GM23338 (cell line): Measurements from ENCODE around the gene DNAJC8. TPM values are rescaled to one million over a fixed set of nuclear protein-coding genes. Genes with fewer than 3 reads are reported as not detected.

Experiments
- ATAC-seq: fragments of 200-7000 bp; cut with Tn5 transposase; 3 replicates; pipeline ENCODE4 v1.9.1; 2020
- DNase-seq: peaks from one replicate; pipeline ENCODE4 v3.0.0-alpha.2; 2015; ENCODE audit warnings: low spot score
- H2AFZ ChIP-seq: fragments of 200-600 bp; sonication (generic); 2 replicates; pipeline ENCODE4 v1.8.0; 2016; ENCODE audit warnings: antibody characterized with exemption, mild to moderate bottlenecking, moderate library complexity
- H3F3A ChIP-seq: fragments of 200-600 bp; sonication (generic); replicated peaks from 2 replicates; pipeline ENCODE4 v1.8.0; 2017; ENCODE audit warnings: antibody characterized with exemption, mixed run types, low read depth
- H3K27ac ChIP-seq: fragments of 200-600 bp; sonication (generic); 2 replicates; pipeline ENCODE4 v1.6.1; 2016; ENCODE audit warnings: low read depth
- H3K27me3 ChIP-seq: fragments of 200-600 bp; sonication (generic); 2 replicates; pipeline ENCODE4 v1.8.0; 2016; ENCODE audit warnings: mild to moderate bottlenecking, mixed run types, moderate library complexity; ENCODE audit not compliant: insufficient read depth
- H3K36me3 ChIP-seq: fragments of 200-600 bp; sonication (generic); 2 replicates; pipeline ENCODE4 v1.8.0; 2016; ENCODE audit warnings: mild to moderate bottlenecking; ENCODE audit not compliant: insufficient read depth
- H3K4me1 ChIP-seq: fragments of 200-600 bp; sonication (generic); 2 replicates; pipeline ENCODE4 v1.8.0; 2016; ENCODE audit warnings: mild to moderate bottlenecking, moderate library complexity; ENCODE audit not compliant: insufficient read depth
- H3K4me2 ChIP-seq: fragments of 200-600 bp; sonication (generic); 2 replicates; pipeline ENCODE4 v1.7.1; 2017; ENCODE audit warnings: mixed run types
- H3K4me3 ChIP-seq: fragments of 200-600 bp; sonication (generic); 2 replicates; pipeline ENCODE4 v1.6.1; 2016; ENCODE audit warnings: mixed run types
- H3K79me2 ChIP-seq: fragments of 200-600 bp; sonication (generic); replicated peaks from 2 replicates; pipeline ENCODE4 v1.8.0; 2017; ENCODE audit warnings: mild to moderate bottlenecking; ENCODE audit not compliant: insufficient read depth
- H3K9me2 ChIP-seq: fragments of 200-600 bp; sonication (generic); 2 replicates; pipeline ENCODE4 v1.8.0; 2017; ENCODE audit not compliant: insufficient read depth
- H4K20me1 ChIP-seq: fragments of 200-600 bp; sonication (generic); replicated peaks from 2 replicates; pipeline ENCODE4 v1.8.0; 2017; ENCODE audit warnings: mild to moderate bottlenecking; ENCODE audit not compliant: insufficient read depth
- H3K27ac Mint-ChIP-seq: 2 replicates; pipeline ENCODE4 v1.8.0; 2020; ENCODE audit warnings: inconsistent platforms, mild to moderate bottlenecking, moderate library complexity, mixed read lengths
- H3K27me3 Mint-ChIP-seq: 3 replicates; pipeline ENCODE4 v1.8.0; 2022; ENCODE audit warnings: low read depth, mild to moderate bottlenecking, moderate library complexity, mixed read lengths, inconsistent platforms; ENCODE audit not compliant: insufficient read depth, poor library complexity
- H3K36me3 Mint-ChIP-seq: 3 replicates; pipeline ENCODE4 v1.8.0; 2021; ENCODE audit warnings: low read depth, mild to moderate bottlenecking, inconsistent platforms, moderate library complexity, mixed read lengths
- H3K4me1 Mint-ChIP-seq: 3 replicates; pipeline ENCODE4 v1.8.0; 2020; ENCODE audit warnings: mild to moderate bottlenecking, inconsistent platforms, mixed read lengths
- H3K4me3 Mint-ChIP-seq: 3 replicates; pipeline ENCODE4 v1.8.0; 2021; ENCODE audit warnings: moderate library complexity, mild to moderate bottlenecking, inconsistent platforms, mixed read lengths
- H3K9me3 Mint-ChIP-seq: 3 replicates; pipeline ENCODE4 v1.8.0; 2020; ENCODE audit warnings: moderate library complexity, mild to moderate bottlenecking, inconsistent platforms, mixed read lengths
- ETS1 ChIP-seq: IDR thresholded peaks from 2 replicates; pipeline ENCODE4 v1.6.1; 2016; ENCODE audit warnings: antibody characterized with exemption
- EZH2 ChIP-seq: fragments of 200-600 bp; sonication (generic); IDR thresholded peaks from one replicate; pipeline ENCODE4 v1.8.0; 2017; ENCODE audit warnings: antibody characterized with exemption, mild to moderate bottlenecking, low read depth; ENCODE audit not compliant: unreplicated experiment
- EZH2phosphoT487 ChIP-seq: fragments of 200-600 bp; sonication (generic); IDR thresholded peaks from one replicate; pipeline ENCODE4 v1.8.1; 2018; ENCODE audit warnings: antibody characterized with exemption; ENCODE audit not compliant: unreplicated experiment
- JUNB ChIP-seq: IDR thresholded peaks from one replicate; pipeline ENCODE4 v1.6.1; 2016; ENCODE audit warnings: antibody characterized with exemption; ENCODE audit not compliant: unreplicated experiment
- POLR2AphosphoS5 ChIP-seq: IDR thresholded peaks from 2 replicates; pipeline ENCODE4 v1.6.1; 2016; ENCODE audit warnings: antibody characterized with exemption, low read depth
- REST ChIP-seq: IDR thresholded peaks from one replicate; pipeline ENCODE4 v1.6.1; 2018; ENCODE audit warnings: antibody characterized with exemption; ENCODE audit not compliant: unreplicated experiment
- ZNF114 ChIP-seq: fragments of 250-450 bp; sonication (Bioruptor Pico); IDR thresholded peaks from 2 replicates; pipeline ENCODE4 v1.5.0; 2020; ENCODE audit warnings: mild to moderate bottlenecking, moderate library complexity
- polyA plus RNA-seq: library from polyadenylated mRNA; unstranded; fragments of >200 nt; fragmentation: Nextera tagmentation; extraction: Ambion mirVana; gene quantifications from 2 replicates; pipeline ENCODE4 v1.2.1, GENCODE V29; 2016
- total RNA-seq: library from RNA; depleted of rRNA; stranded (reverse); fragments of >200 nt; shearing (Covaris generic); gene quantifications from 2 replicates; pipeline ENCODE4 v1.2.3, GENCODE V29; 2014

Gene DNAJC8
- total and polyA plus RNA-seq, 2 experiments from 2014 or later = 67.3 to 210 TPM

- TF ChIP-seq POLR2AphosphoS5 (no peak), ZNF114 (CRISPR knock-in tag) (no peak), EZH2 (no peak), EZH2phosphoT487 (no peak), JUNB (no peak)
- Histone ChIP-seq H3K27me3 (no peaks in the 10 kb centered on the region), H3K4me2 (no peak overlapping the region), H4K20me1 (peaks cover 30% of the 10 kb centered on the region), H3F3A (no peaks in the 10 kb centered on the region), H3K79me2 (peaks cover 33% of the 10 kb centered on the region), H3K36me3 (peaks cover 57% of the 10 kb centered on the region), H3K4me1 (no peaks in the 10 kb centered on the region), H3K9me2 (no peaks in the 10 kb centered on the region), H2AFZ (no peak overlapping the region), H3K4me3 (no peak overlapping the region), H3K27ac (no peak overlapping the region)
- H3K4me1 Mint-ChIP-seq = peaks cover 2% of the 10 kb centered on the region; the same call in 2 of the 3 replicates
- H3K27ac Mint-ChIP-seq = no peak overlapping the region
- H3K27me3 Mint-ChIP-seq = no peaks in the 10 kb centered on the region
- no peak overlapping the region for H3K4me3 Mint-ChIP-seq
- no peak for ATAC-seq
- peaks cover 83% of the 10 kb centered on the region for H3K36me3 Mint-ChIP-seq
- H3K9me3 Mint-ChIP-seq = no peaks in the 10 kb centered on the region
- no peak for DNase-seq
Observed at GRCh38 chr1:28273216-28273860, 40.5 kb upstream of the DNAJC8 start.

- peaks cover 43% of the 10 kb centered on the region for H3K79me2 ChIP-seq
- H3K4me3 ChIP-seq = no peak overlapping the region
- H2AFZ ChIP-seq = no peak overlapping the region
- Mint-ChIP-seq H3K4me1 (peaks cover 9% of the 10 kb centered on the region), H3K9me3 (no peaks in the 10 kb centered on the region), H3K36me3 (peaks cover 74% of the 10 kb centered on the region), H3K27me3 (peaks cover 6% of the 10 kb centered on the region), H3K4me3 (no peak overlapping the region), H3K27ac (no peak overlapping the region)
- DNase-seq (no peak), ATAC-seq (no peak)
- no peaks in the 10 kb centered on the region; the same call in 1 of the 2 replicates for H3K4me1 ChIP-seq
- H4K20me1 ChIP-seq = peaks cover 31% of the 10 kb centered on the region
- H3K36me3 ChIP-seq = peaks cover 47% of the 10 kb centered on the region
- H3K4me2 ChIP-seq = no peak overlapping the region
- H3K9me2 ChIP-seq = no peaks in the 10 kb centered on the region
- no peaks in the 10 kb centered on the region for H3F3A ChIP-seq
- H3K27me3 ChIP-seq = no peaks in the 10 kb centered on the region
- H3K27ac ChIP-seq = no peak overlapping the region
- TF ChIP-seq ETS1 (no peak), POLR2AphosphoS5 (no peak), REST (no peak), JUNB (no peak)
Observed at GRCh38 chr1:28272215-28272852, 39.5 kb upstream of the DNAJC8 start.
